Activated CD8-positive, alpha-beta T cell treated with anti-CD3 and anti-CD28 coated beads for 36 hours (primary cell): Measurements from ENCODE around the gene OCA2. TPM values are rescaled to one million over a fixed set of nuclear protein-coding genes. Genes with fewer than 3 reads are reported as not detected.

Experiments used
- ATAC-seq: fragments of 200-7000 bp; cut with Tn5 transposase; one replicate; pipeline ENCODE4 v1.10.0; 2021; ENCODE audit warnings: mild to moderate bottlenecking, moderate library complexity
- CTCF ChIA-PET: fragments of 350-600 bp; sonication (Branson Sonifier 250); formaldehyde crosslinking; loops from one replicate; lab custom pipeline; 2021; ENCODE audit warnings: antibody characterized with exemption; lab: Charles Lee
- POLR2A ChIA-PET: fragments of 350-600 bp; sonication (Branson Sonifier 250); formaldehyde crosslinking; loops from one replicate; lab custom pipeline; 2021; ENCODE audit warnings: antibody characterized with exemption; lab: Charles Lee
- DNase-seq: peaks from one replicate; pipeline ENCODE4 v3.0.0-alpha.2; 2020
- H3K27ac Mint-ChIP-seq: one replicate; pipeline ENCODE4 v1.8.0; 2021; ENCODE audit warnings: mild to moderate bottlenecking, mixed read lengths
- H3K27me3 Mint-ChIP-seq: one replicate; pipeline ENCODE4 v1.8.0; 2021; ENCODE audit warnings: mixed read lengths
- H3K36me3 Mint-ChIP-seq: one replicate; pipeline ENCODE4 v1.8.0; 2021; ENCODE audit warnings: low read depth, mixed read lengths
- H3K4me1 Mint-ChIP-seq: one replicate; pipeline ENCODE4 v1.8.0; 2021; ENCODE audit warnings: low read depth, mixed read lengths
- H3K4me3 Mint-ChIP-seq: one replicate; pipeline ENCODE4 v1.8.0; 2021; ENCODE audit warnings: mild to moderate bottlenecking, moderate library complexity, mixed read lengths
- H3K9me3 Mint-ChIP-seq: one replicate; pipeline ENCODE4 v1.8.0; 2021; ENCODE audit warnings: mixed read lengths
- CTCF ChIP-seq: fragments of 200-600 bp; IDR thresholded peaks from one replicate; pipeline ENCODE4 v1.8.0; 2022; ENCODE audit warnings: antibody characterized with exemption, mild to moderate bottlenecking
- intact Hi-C: fragments of 100-400 bp; cut with micrococcal nuclease; formaldehyde crosslinking; loops from one replicate; pipeline ENCODE4 v1.10.0; 2022
- total RNA-seq, 2 experiments: library from RNA; stranded (reverse); gene quantifications; one replicate each; pipeline ENCODE4 v1.2.3, GENCODE V29; 2021

Gene OCA2
- total RNA-seq, 2 experiments from 2014 or later = not detected

- Mint-ChIP-seq H3K9me3 (no peaks in the 10 kb centered on the region), H3K27ac (no peak overlapping the region), H3K4me1 (no peaks in the 10 kb centered on the region), H3K4me3 (no peak overlapping the region), H3K27me3 (no peaks in the 10 kb centered on the region), H3K36me3 (no peaks in the 10 kb centered on the region)
- DNase-seq = no peak
- TF ChIP-seq CTCF = no peak
- intact Hi-C loops = no loop called here
- POLR2A ChIA-PET = no interaction called here
- ATAC-seq = no peak
- CTCF ChIA-PET = no interaction called here
Measured at GRCh38 chr15:27757052-27757451, 342.1 kb downstream of the OCA2 start.

GRCh38 chr15:27752691-27753090 lies 346.4 kb downstream of the OCA2 start:
- intact Hi-C loops = no loop called here
- TF ChIP-seq CTCF = no peak
- no peak for ATAC-seq

GRCh38 chr15:27747997-27748396 lies 351.1 kb downstream of the OCA2 start:
- Mint-ChIP-seq H3K9me3 (peaks cover 4% of the 10 kb centered on the region), H3K4me1 (no peaks in the 10 kb centered on the region), H3K27ac (no peak overlapping the region), H3K36me3 (no peaks in the 10 kb centered on the region), H3K27me3 (no peaks in the 10 kb centered on the region), H3K4me3 (no peak overlapping the region)
- no peak for TF ChIP-seq CTCF
- intact Hi-C loops = no loop called here
- ATAC-seq = no peak
- ChIA-PET CTCF (no interaction called here), POLR2A (no interaction called here)
- DNase-seq = no peak

More at GRCh38 chr15:27752691-27753090, 346.4 kb downstream of the OCA2 start:
- H3K4me1 Mint-ChIP-seq = no peaks in the 10 kb centered on the region
- no peak overlapping the region for H3K27ac Mint-ChIP-seq
- CTCF ChIA-PET = no interaction called here
- no peak overlapping the region for H3K4me3 Mint-ChIP-seq
- no peaks in the 10 kb centered on the region for H3K9me3 Mint-ChIP-seq
- no peaks in the 10 kb centered on the region for H3K36me3 Mint-ChIP-seq
- H3K27me3 Mint-ChIP-seq = no peaks in the 10 kb centered on the region
- DNase-seq = no peak
- POLR2A ChIA-PET = no interaction called here

GRCh38 chr15:27746401-27746955 lies 352.6 kb downstream of the OCA2 start:
- no peak overlapping the region for H3K4me3 Mint-ChIP-seq
- H3K27me3 Mint-ChIP-seq = no peaks in the 10 kb centered on the region
- no peak for DNase-seq
- CTCF ChIA-PET = no interaction called here
- H3K9me3 Mint-ChIP-seq = peaks cover 4% of the 10 kb centered on the region
- no peak overlapping the region for H3K27ac Mint-ChIP-seq
- no peak for TF ChIP-seq CTCF
- POLR2A ChIA-PET = no interaction called here
- intact Hi-C loops = no loop called here
- no peaks in the 10 kb centered on the region for H3K4me1 Mint-ChIP-seq
- ATAC-seq = no peak
- H3K36me3 Mint-ChIP-seq = no peaks in the 10 kb centered on the region

GRCh38 chr15:27744641-27745040 lies 354.5 kb downstream of the OCA2 start:
- DNase-seq = no peak
- ChIA-PET POLR2A (no interaction called here), CTCF (no interaction called here)
- ATAC-seq = no peak
- H3K9me3 Mint-ChIP-seq = peaks cover 6% of the 10 kb centered on the region
- H3K27me3 Mint-ChIP-seq = no peaks in the 10 kb centered on the region
- intact Hi-C loops = no loop called here
- H3K4me3 Mint-ChIP-seq = no peak overlapping the region
- no peak overlapping the region for H3K27ac Mint-ChIP-seq
- TF ChIP-seq CTCF = no peak
- H3K36me3 Mint-ChIP-seq = no peaks in the 10 kb centered on the region
- no peaks in the 10 kb centered on the region for H3K4me1 Mint-ChIP-seq
